GM18498 (cell line): Measurements from ENCODE around the gene EFHD2.
"Not testable (repeated sequence)": the region's sequence is repeated elsewhere in the genome, so short reads cannot be mapped to it uniquely, and the experiment has no call there.

ENCODE experiments used
- ATAC-seq: cut with Tn5 transposase; IDR thresholded peaks from one replicate; pipeline ENCODE4 v1.9.1; 2021; ENCODE audit warnings: mild to moderate bottlenecking, moderate library complexity; ENCODE audit not compliant: unreplicated experiment

EFHD2 gene

DNA sequence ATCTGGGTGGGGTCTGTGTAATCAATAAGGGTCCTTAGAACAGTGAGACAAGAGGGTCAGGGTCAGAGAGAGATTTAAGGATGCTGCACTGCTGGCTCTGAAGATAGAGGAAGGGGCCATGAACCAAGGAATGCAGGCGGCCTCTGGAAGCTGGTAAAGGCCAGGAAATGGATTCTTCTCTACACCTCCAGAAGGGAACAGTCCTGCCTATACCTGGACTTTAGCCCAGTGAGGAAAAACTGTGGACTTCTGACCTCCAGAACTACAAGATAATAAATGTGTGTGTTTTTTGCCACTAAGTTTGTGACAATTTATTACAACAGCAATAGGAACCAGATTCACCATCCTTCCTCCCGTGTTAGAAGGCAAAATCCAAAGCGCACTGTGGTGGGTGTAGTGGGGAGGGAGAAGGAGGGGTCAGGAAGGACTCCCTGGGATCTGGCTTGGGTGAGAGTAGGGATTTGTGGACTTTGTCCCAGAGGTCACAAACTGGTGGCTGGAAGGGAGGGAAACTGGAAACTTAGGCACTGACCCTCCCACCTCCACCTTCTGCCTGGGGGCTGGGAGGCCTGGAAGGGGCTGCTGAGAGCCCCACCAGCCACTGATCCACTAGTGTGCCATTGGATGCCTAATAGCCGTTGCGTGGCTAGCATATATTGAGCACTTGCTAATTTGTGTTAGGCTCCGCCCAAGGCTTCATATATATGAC is 41.5 kb downstream of the EFHD2 start:
- ATAC-seq = no peak

DNA sequence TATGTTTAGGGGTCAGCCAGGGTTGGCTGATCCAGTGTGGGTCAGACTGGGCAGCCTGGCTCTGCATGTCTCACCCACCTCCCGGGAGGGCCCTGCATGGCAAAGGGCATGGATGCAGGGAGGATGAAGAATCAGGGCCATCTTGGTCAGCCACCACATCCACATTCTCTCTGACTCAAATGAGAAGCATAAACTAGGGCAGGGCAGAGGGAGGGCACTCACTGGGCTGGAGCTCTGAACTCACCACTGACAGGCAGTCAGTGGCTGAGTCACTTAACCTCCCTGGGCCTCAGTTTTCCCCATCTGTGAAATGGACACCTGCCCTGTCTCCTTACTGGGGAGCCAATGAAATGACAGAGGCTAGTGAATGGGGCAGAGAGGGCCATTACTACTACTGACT is 42.5 kb downstream of the EFHD2 start:
- ATAC-seq = no peak

GRCh38 chr1:15452866-15453571 is 43.3 kb downstream of the EFHD2 start:
- no peak for ATAC-seq

GRCh38 chr1:15453734-15454133 is 44.0 kb downstream of the EFHD2 start:
- ATAC-seq = no peak

GRCh38 chr1:15454256-15454655 is 44.6 kb downstream of the EFHD2 start:
- no peak for ATAC-seq

DNA sequence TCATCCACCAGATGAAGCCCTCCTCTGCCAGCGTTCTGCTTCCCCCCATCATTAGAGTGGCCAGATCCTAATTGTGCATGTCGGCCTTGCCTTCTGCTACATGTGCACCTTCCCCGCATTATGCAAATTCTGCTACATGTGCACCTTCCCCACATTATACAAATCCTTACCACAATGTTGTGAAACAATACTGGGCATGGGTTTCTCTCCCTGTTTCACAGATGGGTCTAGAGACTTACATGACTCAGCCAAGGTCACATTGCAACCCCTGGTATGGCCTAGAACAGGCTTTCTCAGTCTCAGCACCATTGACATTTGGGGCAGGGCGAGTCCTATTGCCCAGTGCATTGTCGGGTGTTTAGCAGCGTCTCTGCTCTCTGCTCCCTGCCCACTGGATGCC is 45.8 kb downstream of the EFHD2 start:
- no peak for ATAC-seq

DNA sequence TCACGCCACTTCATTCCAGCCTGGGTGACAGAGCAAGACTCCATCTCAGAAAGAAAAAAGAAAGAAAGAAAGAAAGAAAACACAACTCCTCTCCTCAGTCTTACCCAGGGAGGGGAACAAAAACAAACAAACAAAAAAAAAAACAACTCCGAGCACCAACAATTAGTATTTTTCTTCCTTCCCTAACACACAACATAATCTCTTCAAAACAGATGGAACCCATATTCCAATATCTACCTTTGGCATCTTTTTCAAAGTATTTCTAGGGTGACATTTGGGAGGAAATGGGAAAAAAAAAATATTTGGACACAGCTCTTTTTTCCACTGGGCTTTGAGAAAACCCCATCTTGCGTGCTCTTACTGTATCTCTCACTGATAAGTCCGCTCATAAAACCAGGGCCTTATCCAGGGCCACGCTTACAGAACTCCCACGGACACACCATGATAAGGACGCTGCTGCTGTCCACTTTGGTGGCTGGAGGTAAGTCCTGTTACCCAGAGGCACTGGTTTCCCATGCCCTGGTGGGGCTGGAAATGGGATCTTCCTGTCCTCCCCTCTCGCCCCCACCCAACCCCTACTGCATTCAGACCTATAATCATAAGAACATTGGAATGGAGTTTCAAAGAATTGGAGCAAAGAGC is 46.7 kb downstream of the EFHD2 start, which contains the start of gene CELA2A:
Gene CELA2A, plus strand, starts transcription at position 420 of the 642 bp plus-strand sequence. Its CDS starts 22 bp downstream, at position 442.
- no peak for ATAC-seq

GRCh38 chr1:15457585-15457984 is 47.9 kb downstream of the EFHD2 start:
- no peak for ATAC-seq

- not testable (repeated sequence) for ATAC-seq
These were observed 48.7 kb downstream of the EFHD2 start for GRCh38 chr1:15458388-15458787.

DNA sequence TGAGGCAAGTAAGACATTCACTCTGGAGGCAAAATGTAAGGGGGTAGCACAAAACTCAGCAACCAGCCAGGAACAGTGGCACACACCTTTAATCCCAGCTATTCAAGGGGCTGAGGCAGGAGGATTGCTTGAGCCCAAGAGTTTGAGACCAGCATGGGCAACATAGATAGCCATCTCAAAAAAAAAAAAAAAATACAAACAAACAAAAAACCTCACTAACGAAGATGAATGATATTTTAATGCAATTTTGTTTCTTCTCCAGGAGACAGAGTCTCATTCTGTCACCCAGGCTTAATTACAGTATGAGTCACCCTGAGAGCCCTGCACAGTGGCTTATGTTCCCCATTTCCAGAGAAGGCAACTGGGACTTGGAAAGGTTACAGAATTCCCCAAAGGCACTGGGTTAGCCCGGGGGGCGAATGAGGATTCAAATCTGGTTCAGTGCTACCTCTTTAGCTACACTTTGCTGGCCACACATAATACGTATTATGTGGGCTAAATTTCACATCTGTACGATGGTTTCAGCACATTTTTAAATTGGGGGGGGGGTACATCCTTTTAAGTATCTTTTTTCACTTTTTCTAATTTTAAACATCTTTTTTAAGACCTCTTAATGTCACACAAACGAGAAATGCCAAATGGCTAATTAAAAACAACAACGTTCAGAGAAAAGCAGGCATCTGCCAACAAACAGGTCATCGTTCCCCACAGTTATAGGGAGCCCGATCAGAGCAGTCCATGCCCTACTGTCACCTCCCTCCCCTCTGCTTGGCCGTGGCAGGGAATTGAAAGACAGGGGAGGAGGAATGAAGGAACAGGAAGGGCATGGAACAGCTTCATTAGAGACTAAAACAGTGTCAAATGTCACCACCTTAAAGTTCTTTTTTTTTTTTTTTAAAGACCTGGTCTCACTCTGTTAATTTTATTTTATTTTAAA is 50.4 kb downstream of the EFHD2 start:
- no peak for ATAC-seq

DNA sequence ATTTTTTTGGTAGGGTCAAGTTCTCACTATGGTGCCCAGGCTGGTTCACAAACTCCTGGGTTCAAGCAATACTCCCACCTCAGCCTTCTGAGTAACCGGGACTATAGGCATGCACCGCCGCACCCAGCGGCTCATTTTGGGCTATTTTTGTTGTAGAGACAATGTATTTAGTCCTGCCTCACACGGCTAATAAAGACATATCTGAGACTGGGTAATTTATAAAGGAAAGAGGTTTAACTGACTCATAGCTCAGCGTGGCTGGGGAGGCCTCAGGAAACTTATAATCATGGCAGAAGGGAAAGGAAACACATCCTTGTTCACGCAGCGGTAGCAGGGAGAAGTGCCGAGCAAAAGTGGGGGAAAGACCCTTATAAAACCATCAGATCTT is 51.0 kb downstream of the EFHD2 start:
- no peak for ATAC-seq

GRCh38 chr1:15463064-15463800 is 53.5 kb downstream of the EFHD2 start:
- not testable (repeated sequence) for ATAC-seq

DNA sequence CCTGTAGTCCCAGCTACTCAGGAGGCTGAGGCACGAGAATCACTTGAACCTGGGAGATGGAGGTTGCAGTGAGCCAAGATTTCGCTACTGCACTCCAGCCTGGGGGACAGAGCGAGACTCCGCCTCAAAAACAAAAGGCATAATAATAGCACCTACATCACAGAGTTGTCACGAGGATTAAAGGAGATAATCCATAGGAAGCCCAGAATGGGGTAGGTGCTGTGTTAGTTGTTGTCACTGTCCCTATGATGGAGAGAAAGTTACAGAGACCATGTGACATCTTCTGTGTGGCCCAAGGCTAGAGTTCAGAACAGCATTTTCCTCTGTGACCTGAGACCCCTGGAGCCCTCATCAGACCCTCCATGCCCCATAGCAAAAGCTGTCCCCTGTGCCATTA is 54.2 kb downstream of the EFHD2 start:
- ATAC-seq = not testable (repeated sequence)

- ATAC-seq = no peak
These were observed 56.0 kb downstream of the EFHD2 start for GRCh38 chr1:15465674-15466073.

DNA sequence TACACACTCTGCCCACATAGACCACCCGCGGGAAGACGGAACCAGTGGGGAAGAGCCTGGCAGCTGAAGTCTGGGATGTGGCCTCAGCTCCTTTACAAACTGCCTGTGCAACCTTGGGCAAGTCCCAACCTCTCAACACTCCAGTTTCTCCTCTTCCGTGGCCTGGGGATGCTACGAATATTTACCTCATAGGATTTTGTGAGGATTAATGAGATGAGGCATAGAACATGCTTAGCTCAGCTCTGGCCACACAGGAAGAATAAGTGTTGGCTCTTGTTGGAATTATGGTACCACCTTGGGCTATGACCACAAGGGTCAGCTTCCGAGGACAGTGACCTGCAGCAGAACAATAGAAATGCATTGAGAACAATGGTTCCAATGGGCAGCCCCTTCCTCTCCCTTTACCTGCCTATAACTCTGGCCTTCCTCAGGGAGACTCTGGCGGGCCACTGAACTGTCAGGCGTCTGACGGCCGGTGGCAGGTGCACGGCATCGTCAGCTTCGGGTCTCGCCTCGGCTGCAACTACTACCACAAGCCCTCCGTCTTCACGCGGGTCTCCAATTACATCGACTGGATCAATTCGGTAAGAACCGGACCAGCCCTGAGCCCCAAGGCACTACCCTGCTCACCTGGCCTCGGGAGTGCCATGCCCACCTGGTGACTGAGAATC is 57.4 kb downstream of the EFHD2 start:
- ATAC-seq = not testable (repeated sequence)

DNA sequence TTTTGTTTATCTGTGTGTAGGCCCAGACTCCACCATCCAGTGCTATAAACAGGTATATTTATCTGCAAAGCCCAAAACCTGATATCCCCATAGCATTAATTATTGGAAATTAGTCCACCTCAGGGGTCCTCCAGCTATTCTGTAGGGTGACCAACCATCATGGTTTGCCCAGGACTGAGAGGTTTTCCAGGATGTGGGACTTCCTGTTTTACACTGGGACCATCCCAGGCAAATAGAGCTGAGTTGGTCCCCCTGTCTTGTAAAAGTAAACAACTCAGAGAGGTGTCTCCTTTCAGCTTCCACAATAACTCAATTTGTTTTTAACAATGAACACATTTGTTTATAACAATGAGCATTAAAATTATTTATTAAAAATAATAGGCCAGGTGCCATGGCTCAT is 58.5 kb downstream of the EFHD2 start:
- ATAC-seq = no peak

- ATAC-seq = no peak
These were observed 59.7 kb downstream of the EFHD2 start for GRCh38 chr1:15469361-15469760.

DNA sequence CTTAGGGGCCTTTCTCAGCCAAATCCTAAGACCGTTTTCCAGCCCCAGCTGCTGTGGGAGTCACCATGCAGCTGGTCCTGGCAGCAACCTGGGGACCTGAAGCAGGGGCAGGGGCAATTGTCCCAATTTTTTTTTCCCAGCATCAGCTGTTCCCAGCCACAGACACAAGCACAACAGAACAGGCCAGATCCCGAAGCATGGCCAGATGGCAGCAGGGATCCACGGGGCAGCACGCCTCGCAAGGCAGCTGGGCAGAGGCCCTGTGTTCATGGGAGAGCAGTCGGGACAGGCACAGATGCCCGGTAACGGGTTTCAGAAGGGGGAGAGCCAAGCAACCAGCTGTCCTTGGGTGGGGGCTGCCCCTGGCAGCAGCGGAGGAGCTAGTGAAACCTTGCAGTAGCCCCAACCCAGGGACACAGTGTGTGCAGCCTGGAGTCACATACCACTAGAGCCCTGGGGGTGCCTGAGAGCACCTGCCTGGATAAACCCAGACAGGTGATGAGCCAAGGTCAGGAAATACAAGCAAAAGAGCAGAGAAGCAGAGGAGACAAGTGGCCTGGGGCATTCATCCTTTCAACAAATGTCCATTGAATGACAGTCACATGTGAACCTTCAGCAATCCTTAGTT is 60.2 kb downstream of the EFHD2 start:
- ATAC-seq = not testable (repeated sequence)

DNA sequence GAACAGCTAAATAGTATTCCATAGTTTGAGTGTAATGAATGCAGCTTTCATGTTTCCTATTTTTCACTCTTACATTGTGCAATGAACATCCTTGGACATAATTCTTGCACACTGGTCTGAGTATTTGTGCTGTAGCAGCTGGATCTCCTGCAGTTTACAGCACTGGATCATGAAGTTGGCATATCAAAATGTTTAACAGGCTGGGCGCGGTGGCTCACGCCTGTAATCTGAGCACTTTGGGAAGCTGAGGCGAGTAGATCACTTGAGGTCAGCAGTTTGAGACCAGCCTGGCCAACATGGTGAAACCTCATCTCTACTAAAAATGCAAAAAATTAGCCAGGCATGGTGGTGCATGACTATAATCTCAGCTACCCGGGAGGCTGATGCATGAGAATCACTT is 61.4 kb downstream of the EFHD2 start:
- ATAC-seq = not testable (repeated sequence)
